Tibial nerve (tissue), 4 donors: ENCODE results near the gene SERPIND1.

Experiments used
- CTCF ChIP-seq, 5 experiments: fragments of 200-600 bp in 3 of 5; fragments of 450-650 bp in 2 of 5; sonication (generic) in 3 of 5; IDR thresholded peaks; one replicate each; pipeline ENCODE4 v1.5.1; 2016 to 2019; ENCODE audit warnings: antibody characterized with exemption in 5 of 5, mild to moderate bottlenecking in 3 of 5, moderate library complexity in 2 of 5
- EP300 ChIP-seq, 2 donors: sonication (generic); formaldehyde crosslinking; IDR thresholded peaks; one replicate each; pipeline ENCODE4 v1.6.1; 2017; ENCODE audit warnings: antibody characterized with exemption in 2 of 2, mild to moderate bottlenecking in 1 of 2

GRCh38 chr22:20803696-20804324 lies 29.9 kb downstream of the SERPIND1 start:
- TF ChIP-seq CTCF (IDR thresholded peaks at IDR 0.05) (peak in 2 of 5 experiments; percentile 14 to 28), EP300 (IDR thresholded peaks at IDR 0.05) (no peak)
